Left lung (tissue), 10 donors: Measurements from ENCODE around the gene SLC35G2. TPM values are rescaled to one million over a fixed set of nuclear protein-coding genes. Genes with fewer than 3 reads are reported as not detected.
A peak's percentile ranks its signal among the peaks of the same experiment; 100 is the strongest.

Experiments used
- ATAC-seq: fragments of 200-7000 bp; cut with Tn5 transposase; one replicate; pipeline ENCODE4 v1.9.1; 2020; ENCODE audit warnings: moderate library complexity
- DNase-seq, 4 donors: peaks; one replicate each; pipeline ENCODE4 v3.0.0-alpha.2; 2013 to 2020
- H3K27ac ChIP-seq, 2 donors: fragments of 200-600 bp; sonication (generic) in 1 of 2; one replicate each; pipeline versions ENCODE4 v1.5.0 to v1.8.0; 2020 to 2021
- H3K27me3 ChIP-seq, 2 donors: fragments of 200-600 bp; sonication (generic) in 1 of 2; one replicate each; pipeline versions ENCODE4 v1.5.0 to v1.8.0; 2020 to 2021
- H3K36me3 ChIP-seq, 2 donors: fragments of 200-600 bp; sonication (generic) in 1 of 2; one replicate each; pipeline versions ENCODE4 v1.5.0 to v1.8.0; 2020 to 2021
- H3K4me1 ChIP-seq, 2 donors: fragments of 200-600 bp; one replicate each; pipeline ENCODE4 v1.8.0; 2021
- H3K4me3 ChIP-seq, 2 donors: fragments of 200-600 bp; sonication (generic) in 1 of 2; one replicate each; pipeline versions ENCODE4 v1.5.0 to v1.8.0; 2020 to 2021; ENCODE audit warnings: mild to moderate bottlenecking in 1 of 2
- H3K9me3 ChIP-seq, 2 donors: fragments of 200-600 bp; sonication (generic) in 1 of 2; one replicate each; pipeline versions ENCODE4 v1.5.0 to v1.8.0; 2020 to 2021
- CTCF ChIP-seq, 2 donors: fragments of 200-600 bp; sonication (generic) in 1 of 2; IDR thresholded peaks; one replicate each; pipeline versions ENCODE4 v1.5.0 to v1.8.0; 2021; ENCODE audit warnings: antibody characterized with exemption in 2 of 2
- intact Hi-C, 2 donors: fragments of 100-400 bp; cut with DNase I; formaldehyde crosslinking; loops; one replicate each; pipeline versions ENCODE4 v1.11.2 to v1.14.2; 2022
- polyA plus RNA-seq, 6 donors: library from polyadenylated mRNA; unstranded; fragments of 120-200 nt; gene quantifications; one replicate each; pipeline ENCODE4 v1.2.1, GENCODE V29; 2013; ENCODE audit not compliant: insufficient read length in 6 of 6
- total RNA-seq, 2 donors: library from RNA; stranded (reverse); fragmentation: NEBNext Ultra II Directional; extraction: Animal tissue kit (Norgen Biotek cat#: 25700); gene quantifications; one replicate each; pipeline ENCODE4 v1.2.1, GENCODE V29; 2021
- donor health status: DM: no; HTN: yes; CAD: no.
- donor health status: DM: no; HTN: no; CAD: no.

The SLC35G2 gene
- total and polyA plus RNA-seq, 8 donors: 4.1 to 5.9 (median 4.9) TPM

GRCh38 chr3:136844724-136845123 is 25.8 kb downstream of the SLC35G2 start:
- H3K4me1 ChIP-seq: peaks cover 0 to 4% of the 10 kb centered on the region in 2 donors
- intact Hi-C loops: no loop called here
- ATAC-seq: no peak

GRCh38 chr3:136852180-136852579 is 33.3 kb downstream of the SLC35G2 start:
- Histone ChIP-seq H3K4me1 (peaks cover 0 to 10% of the 10 kb centered on the region in 2 donors), H3K27ac (no peak overlapping the region), H3K4me3 (no peak overlapping the region), H3K9me3 (no peaks in the 10 kb centered on the region), H3K27me3 (no peaks in the 10 kb centered on the region), H3K36me3 (no peaks in the 10 kb centered on the region)
- intact Hi-C loops: no loop called here
- no peak for DNase-seq
- no peak for TF ChIP-seq CTCF (IDR thresholded peaks at IDR 0.05)
- ATAC-seq: no peak

More at GRCh38 chr3:136844724-136845123, 25.8 kb downstream of the SLC35G2 start:
- H3K4me3 ChIP-seq: no peak overlapping the region
- no peaks in the 10 kb centered on the region for H3K9me3 ChIP-seq
- H3K27ac ChIP-seq: no peak overlapping the region
- no peak for DNase-seq
- H3K27me3 ChIP-seq: no peaks in the 10 kb centered on the region
- H3K36me3 ChIP-seq: no peaks in the 10 kb centered on the region
- no peak for TF ChIP-seq CTCF (IDR thresholded peaks at IDR 0.05)

GRCh38 chr3:136856665-136857064 is 37.7 kb downstream of the SLC35G2 start:
- ATAC-seq: no peak
- H3K4me1 ChIP-seq: peaks cover 0 to 38% of the 10 kb centered on the region in 2 donors
- peak overlapping the region in 1 of 2 donors; percentile 48 for H3K27ac ChIP-seq
- intact Hi-C loops: no loop called here
- no peak for DNase-seq
- no peaks in the 10 kb centered on the region for H3K9me3 ChIP-seq
- no peak for TF ChIP-seq CTCF (IDR thresholded peaks at IDR 0.05)
- no peak overlapping the region for H3K4me3 ChIP-seq
- H3K27me3 ChIP-seq: no peaks in the 10 kb centered on the region
- no peaks in the 10 kb centered on the region for H3K36me3 ChIP-seq

- no peak for TF ChIP-seq CTCF (IDR thresholded peaks at IDR 0.05)
- intact Hi-C loops: no loop called here
- no peaks in the 10 kb centered on the region for H3K27me3 ChIP-seq
- H3K4me3 ChIP-seq: no peak overlapping the region
- no peak for DNase-seq
- H3K9me3 ChIP-seq: no peaks in the 10 kb centered on the region
- H3K36me3 ChIP-seq: no peaks in the 10 kb centered on the region
- H3K4me1 ChIP-seq: peaks cover 0 to 43% of the 10 kb centered on the region in 2 donors
- peak overlapping the region; percentile 30 to 61 for H3K27ac ChIP-seq
- ATAC-seq: no peak
Measured at GRCh38 chr3:136858381-136858780, 39.5 kb downstream of the SLC35G2 start.

GRCh38 chr3:136860541-136860940 is 41.6 kb downstream of the SLC35G2 start:
- Histone ChIP-seq H3K27me3 (no peaks in the 10 kb centered on the region), H3K27ac (peak overlapping the region in 1 of 2 donors; percentile 96)
- no peak for DNase-seq

More at GRCh38 chr3:136860541-136860940, 41.6 kb downstream of the SLC35G2 start:
- intact Hi-C loops: no loop called here
- Histone ChIP-seq H3K36me3 (no peaks in the 10 kb centered on the region), H3K4me1 (peaks cover 0 to 48% of the 10 kb centered on the region in 2 donors), H3K9me3 (no peaks in the 10 kb centered on the region), H3K4me3 (peak overlapping the region; percentile 86 to 90)
- no peak for TF ChIP-seq CTCF (IDR thresholded peaks at IDR 0.05)
- no peak for ATAC-seq
